ENCODE results near the gene ZNF606.

ZNF606 gene

DNA sequence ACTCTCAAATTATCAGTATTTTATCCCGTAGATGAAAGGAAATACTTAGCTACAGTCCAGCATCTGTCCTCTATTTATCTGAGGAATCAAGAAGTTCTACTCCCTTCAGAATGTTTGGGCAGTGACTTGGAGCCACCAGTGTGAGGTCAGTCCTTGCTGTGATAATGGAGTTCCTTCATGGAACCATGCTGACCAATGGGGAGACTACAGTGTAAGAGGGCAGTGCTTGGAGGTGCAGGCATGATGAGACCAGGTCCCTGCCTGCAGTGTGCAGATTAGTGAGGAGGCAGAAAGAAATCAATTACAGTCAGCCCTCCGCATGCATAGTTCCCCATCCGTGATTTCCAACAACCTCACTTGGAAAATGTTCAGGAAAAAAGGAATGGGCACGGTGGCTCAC, 28.2 kb downstream of the ZNF606 start, which contains the start of gene C19orf18:
Gene C19orf18 (minus strand): TSS at position 101 of the 400 bp plus-strand sequence. CDS start 102 bp downstream, outside the sequence.
- TF ChIP-seq CTCF (IDR thresholded peaks at IDR 0.05): no peak

DNA sequence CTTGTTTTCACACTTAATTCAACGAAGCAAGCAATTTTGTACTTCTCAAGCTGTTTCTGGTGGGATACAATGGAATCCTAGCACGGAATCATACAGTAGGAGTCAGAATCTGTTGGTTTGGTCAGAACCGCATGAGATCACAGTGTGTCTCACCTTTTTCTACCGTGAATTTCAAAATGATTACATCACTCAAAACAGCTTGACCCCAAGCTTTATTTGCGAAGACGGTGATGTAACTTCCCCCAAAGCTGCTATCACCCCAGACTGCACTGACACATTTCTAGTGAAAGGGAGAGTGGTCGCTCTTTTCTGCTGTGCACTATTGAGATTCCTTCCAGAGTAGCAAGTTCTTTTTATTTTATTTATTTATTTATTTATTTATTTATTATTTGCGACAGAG, 37.9 kb downstream of the ZNF606 start:
- TF ChIP-seq CTCF (IDR thresholded peaks at IDR 0.05): no peak

DNA sequence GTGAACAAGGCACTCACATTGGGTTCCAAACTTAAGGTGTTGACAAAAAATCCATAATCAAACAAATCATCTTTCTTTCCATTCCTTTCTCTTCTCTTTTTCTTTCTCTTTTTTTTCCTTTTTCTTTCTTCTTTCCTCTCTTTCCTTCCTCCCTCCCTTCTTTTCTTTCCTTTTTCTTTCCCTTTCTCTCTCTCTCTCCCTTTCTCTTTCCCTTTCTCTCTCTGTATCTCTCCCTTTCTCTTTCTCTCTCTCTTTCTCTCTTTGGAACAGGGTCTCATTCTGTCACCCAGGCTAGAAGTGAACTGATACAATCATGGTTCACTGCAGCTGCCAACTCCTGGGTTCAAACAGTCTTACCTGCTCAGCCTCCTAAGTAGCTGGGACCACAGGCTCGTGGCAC, 40.8 kb downstream of the ZNF606 start:
- TF ChIP-seq CTCF (IDR thresholded peaks at IDR 0.05): no peak

DNA sequence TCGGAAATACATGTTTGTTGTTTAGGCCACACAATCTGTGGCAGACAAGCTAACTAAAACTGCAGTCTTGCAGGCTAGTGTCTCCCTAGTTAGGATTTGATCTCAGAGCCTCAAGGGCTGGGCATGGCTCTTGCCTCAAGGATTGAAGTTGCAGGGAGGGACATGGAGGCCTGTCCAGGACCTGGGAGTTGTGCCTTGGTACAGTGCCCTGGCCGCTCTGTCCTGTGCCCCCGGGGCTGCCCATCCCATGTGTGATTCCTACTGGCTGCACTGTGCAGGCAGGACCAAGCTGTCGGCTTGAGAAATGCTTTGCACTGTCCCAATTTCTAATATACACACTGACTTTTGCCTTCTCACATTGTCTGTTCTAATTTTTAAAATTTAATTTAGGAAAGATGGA, 47.6 kb downstream of the ZNF606 start:
- TF ChIP-seq CTCF (IDR thresholded peaks at IDR 0.05): no peak

DNA sequence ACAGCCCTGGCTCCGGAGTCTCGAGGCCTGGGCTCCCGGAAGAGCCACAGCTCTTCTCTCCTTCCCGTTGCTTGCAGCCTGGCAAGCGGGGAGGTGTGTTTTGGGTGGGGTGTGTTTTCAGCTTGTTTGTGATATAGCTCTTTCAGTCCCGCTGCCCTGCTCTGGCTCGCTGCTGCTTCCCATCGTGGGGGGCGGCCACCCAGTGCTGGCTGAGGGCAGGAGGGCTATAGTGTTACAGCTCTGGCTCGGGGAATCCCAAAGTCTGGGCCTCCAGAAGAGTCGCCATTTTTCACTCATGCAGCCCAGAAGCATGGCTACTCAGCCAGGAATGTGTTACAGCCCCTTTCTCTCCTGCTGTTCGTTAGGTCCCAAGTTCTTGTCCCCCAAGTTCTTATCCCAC, 52.9 kb downstream of the ZNF606 start:
- TF ChIP-seq CTCF (IDR thresholded peaks at IDR 0.05): no peak

GRCh38 chr19:57949296-57949695, 53.3 kb downstream of the ZNF606 start:
- no peak for TF ChIP-seq CTCF (IDR thresholded peaks at IDR 0.05)

GRCh38 chr19:57947419-57948134, 55.0 kb downstream of the ZNF606 start, which contains the start of gene ZNF256:
ZNF256 (minus strand) TSS chr19:57947706; CDS start chr19:57947474, 232 bp downstream.
- TF ChIP-seq CTCF (IDR thresholded peaks at IDR 0.05): peak; percentile 56

GRCh38 chr19:57947088-57947418, 55.6 kb downstream of the ZNF606 start:
- TF ChIP-seq CTCF (IDR thresholded peaks at IDR 0.05): no peak
